Heart right ventricle (tissue), 16 donors: ENCODE data around the gene MAGEA11. TPM values are rescaled to one million over a fixed set of nuclear protein-coding genes. Genes with fewer than 3 reads are reported as not detected.

Experiments used
- ATAC-seq, 8 donors: fragments of 200-7000 bp; cut with Tn5 transposase; one replicate each; pipeline ENCODE4 v1.9.1; 2020; ENCODE audit warnings: mild to moderate bottlenecking in 8 of 8, moderate library complexity in 8 of 8, moderate number of reproducible peaks in 1 of 8
- DNase-seq, 2 donors: peaks; one replicate each; pipeline ENCODE4 v3.0.0-alpha.2; 2020
- H3K27ac ChIP-seq, 10 donors: fragments of 200-600 bp; sonication (generic) in 2 of 10; one replicate each; pipeline versions ENCODE4 v1.5.0 to v1.8.0; 2020 to 2022; ENCODE audit warnings: mild to moderate bottlenecking in 3 of 10
- H3K27me3 ChIP-seq, 7 donors: fragments of 200-600 bp; one replicate each; pipeline ENCODE4 v1.8.0; 2021 to 2022; ENCODE audit warnings: mild to moderate bottlenecking in 2 of 7
- H3K36me3 ChIP-seq, 9 donors: fragments of 200-600 bp; sonication (generic) in 1 of 9; one replicate each; pipeline versions ENCODE4 v1.5.0 to v1.8.0; 2020 to 2022; ENCODE audit warnings: mild to moderate bottlenecking in 2 of 9
- H3K4me1 ChIP-seq, 9 donors: fragments of 200-600 bp; sonication (generic) in 1 of 9; one replicate each; pipeline versions ENCODE4 v1.5.0 to v1.8.0; 2020 to 2022; ENCODE audit warnings: mild to moderate bottlenecking in 4 of 9
- H3K4me3 ChIP-seq, 10 donors: fragments of 200-600 bp; sonication (generic) in 2 of 10; one replicate each; pipeline versions ENCODE4 v1.5.0 to v1.8.0; 2020 to 2022; ENCODE audit warnings: mild to moderate bottlenecking in 7 of 10, moderate library complexity in 2 of 10
- H3K9me3 ChIP-seq, 11 donors: fragments of 200-600 bp in 10 of 11; sonication (generic) in 2 of 11; one replicate each; pipeline versions ENCODE4 v1.5.0 to v1.8.0; 2013 to 2022; ENCODE audit warnings: mild to moderate bottlenecking in 2 of 11, control low read depth in 1 of 11, moderate library complexity in 1 of 11
- CTCF ChIP-seq, 9 donors: fragments of 200-600 bp; sonication (generic) in 2 of 9; IDR thresholded peaks; one replicate each; pipeline versions ENCODE4 v1.5.0 to v1.8.0; 2021 to 2022; ENCODE audit warnings: antibody characterized with exemption in 9 of 9, mild to moderate bottlenecking in 5 of 9, moderate library complexity in 1 of 9
- WGBS, 2 donors: extraction: QIAGEN DNeasy Blood & Tissue Kit; methylation state at CpG; one replicate each; pipeline ENCODE4 v1.1.7; 2013; ENCODE audit warnings: inconsistent platforms in 1 of 2; 5-methylcytosine and 5-hydroxymethylcytosine counted together
- intact Hi-C, 10 donors: fragments of 100-400 bp; cut with DNase I; formaldehyde crosslinking; loops; one replicate each; pipeline versions ENCODE4 v1.11.1 to v1.14.2; 2022
- polyA plus RNA-seq, 2 donors: library from polyadenylated mRNA; stranded (reverse); fragments of 200-250 nt; gene quantifications; one replicate each; pipeline ENCODE4 v1.2.3, GENCODE V29; 2013
- total RNA-seq, 10 donors: library from RNA; stranded (reverse); fragmentation: NEBNext Ultra II Directional in 3 of 10; extraction: Animal tissue kit (Norgen Biotek cat#: 25700) in 3 of 10; gene quantifications; one replicate each; pipeline versions ENCODE4 v1.2.1 to v1.2.4, GENCODE V29; 2021 to 2023
- donor health status: Arrhythmogenic right ventricular cardiomyopathy.
- donor health status: ischemic (EF 13 %, LVEDD 7.1; RV severe dilation, severe dysfunction).
- donor health status: healthy with polysubstance abuse.
- donor health status: DM: no; HTN: yes; CAD: no.
- donor health status: DM: no; HTN: no; CAD: no.
- donor health status: ischemic (EF 25% LVEDD 6.9; RV normal size, moderate dysfunction).
- donor health status: ischemic (EF 25% LVEDD 5.7; RV mildly dilated, moderate dysfunction).
- donor health status: healthy.
- donor health status: DM: yes; HTN: yes; CAD: no.
- donor health status: Ischemic cardiomyopathy.
- donor health status: ischemic (EF 35%, LVEDD 5.7; RV mildly dilated, moderate dysfunction).
- donor health status: nonischemic (EF 11% LVEDD 7.7; RV severe dilation, severe dysfunction).
- donor health status: DM: yes; HTN: yes; CAD: no.
- donor health status: PGD.
- donor health status: ischemic (EF 29% LVEDD 5.4; RV normal size, mild dysfunction).
- donor health status: nonischemic (EF 23%, LVEDD 6.1; RV moderate dilation, normal function).

MAGEA11 gene
- total and polyA plus RNA-seq, 12 donors, result not detected

- DNase-seq, result no peak
- Histone ChIP-seq H3K36me3 (no peaks in the 10 kb centered on the region), H3K9me3 (no peaks in the 10 kb centered on the region), H3K27me3 (no peaks in the 10 kb centered on the region), H3K4me1 (no peaks in the 10 kb centered on the region), H3K27ac (no peak overlapping the region), H3K4me3 (no peak overlapping the region)
- WGBS, 2 donors, result 58 to 81% methylated on average over 3 of the region's 3 CpGs
- no peak for TF ChIP-seq CTCF (IDR thresholded peaks at IDR 0.05)
- intact Hi-C loops, result no loop called here
- ATAC-seq, result no peak
Observed at GRCh38 chrX:149682031-149682430, 29.8 kb upstream of the MAGEA11 start.

- no peaks in the 10 kb centered on the region for H3K4me1 ChIP-seq
- ATAC-seq (no peak), DNase-seq (no peak)
- WGBS, 2 donors, result 54 to 56% methylated on average over 9 of the region's 9 CpGs
- no peak overlapping the region for H3K4me3 ChIP-seq
- no peak overlapping the region for H3K27ac ChIP-seq
- no peaks in the 10 kb centered on the region for H3K36me3 ChIP-seq
- peaks cover 0 to 4% (median 0%) of the 10 kb centered on the region in 7 donors for H3K27me3 ChIP-seq
- intact Hi-C loops, result no loop called here
- TF ChIP-seq CTCF (IDR thresholded peaks at IDR 0.05), result no peak
- H3K9me3 ChIP-seq, result no peaks in the 10 kb centered on the region
Observed at GRCh38 chrX:149682956-149683947, 28.6 kb upstream of the MAGEA11 start.

- no peak for DNase-seq
- Histone ChIP-seq H3K27ac (no peak overlapping the region), H3K27me3 (peaks cover 0 to 4% (median 0%) of the 10 kb centered on the region in 7 donors), H3K4me1 (no peaks in the 10 kb centered on the region), H3K9me3 (no peaks in the 10 kb centered on the region), H3K36me3 (no peaks in the 10 kb centered on the region), H3K4me3 (no peak overlapping the region)
- intact Hi-C loops, result no loop called here
- WGBS, 2 donors, result 62 to 74% methylated on average over 5 to 6 of the region's 6 CpGs
- no peak for TF ChIP-seq CTCF (IDR thresholded peaks at IDR 0.05)
- ATAC-seq, result no peak
Observed at GRCh38 chrX:149683966-149684730, 27.7 kb upstream of the MAGEA11 start.

GRCh38 chrX:149687991-149688390, 23.9 kb upstream of the MAGEA11 start:
- H3K27me3 ChIP-seq, result peaks cover 0 to 8% (median 0%) of the 10 kb centered on the region in 7 donors
- H3K9me3 ChIP-seq, result peaks cover 0 to 11% (median 0%) of the 10 kb centered on the region in 11 donors
- no peak overlapping the region for H3K27ac ChIP-seq
- intact Hi-C loops, result no loop called here
- H3K4me3 ChIP-seq, result no peak overlapping the region
- no peak for ATAC-seq
- no peaks in the 10 kb centered on the region for H3K36me3 ChIP-seq
- H3K4me1 ChIP-seq, result no peaks in the 10 kb centered on the region
- DNase-seq, result no peak
- no peak for TF ChIP-seq CTCF (IDR thresholded peaks at IDR 0.05)
